Activated naive CD4-positive, alpha-beta T cell treated with anti-CD3 and anti-CD28 coated beads, Interleukin-2, amount 10 ng/mL, durations not matched to agents 7 days and 5 days (primary cell): Measurements from ENCODE around the gene TMEM38B.
"Not testable (repeated sequence)": the region's sequence is repeated elsewhere in the genome, so short reads cannot be mapped to it uniquely, and the experiment has no call there.

Experiments
- CTCF ChIA-PET: fragments of 350-600 bp; sonication (Branson Sonifier 250); formaldehyde crosslinking; loops from one replicate; lab custom pipeline; 2021; ENCODE audit warnings: antibody characterized with exemption; lab: Charles Lee
- DNase-seq: peaks from one replicate; pipeline ENCODE4 v3.0.0-alpha.2; 2020
- H3K27ac Mint-ChIP-seq: one replicate; pipeline ENCODE4 v1.8.0; 2021; ENCODE audit warnings: mild to moderate bottlenecking, moderate library complexity, mixed read lengths
- H3K27me3 Mint-ChIP-seq: one replicate; pipeline ENCODE4 v1.8.0; 2021; ENCODE audit warnings: mild to moderate bottlenecking, mixed read lengths
- H3K36me3 Mint-ChIP-seq: one replicate; pipeline ENCODE4 v1.8.0; 2021; ENCODE audit warnings: mixed read lengths
- H3K4me1 Mint-ChIP-seq: one replicate; pipeline ENCODE4 v1.8.0; 2021; ENCODE audit warnings: mixed read lengths
- H3K4me3 Mint-ChIP-seq: one replicate; pipeline ENCODE4 v1.8.0; 2021; ENCODE audit warnings: mild to moderate bottlenecking, moderate library complexity, mixed read lengths
- H3K9me3 Mint-ChIP-seq: one replicate; pipeline ENCODE4 v1.8.0; 2021; ENCODE audit warnings: mixed read lengths

Gene TMEM38B

DNA sequence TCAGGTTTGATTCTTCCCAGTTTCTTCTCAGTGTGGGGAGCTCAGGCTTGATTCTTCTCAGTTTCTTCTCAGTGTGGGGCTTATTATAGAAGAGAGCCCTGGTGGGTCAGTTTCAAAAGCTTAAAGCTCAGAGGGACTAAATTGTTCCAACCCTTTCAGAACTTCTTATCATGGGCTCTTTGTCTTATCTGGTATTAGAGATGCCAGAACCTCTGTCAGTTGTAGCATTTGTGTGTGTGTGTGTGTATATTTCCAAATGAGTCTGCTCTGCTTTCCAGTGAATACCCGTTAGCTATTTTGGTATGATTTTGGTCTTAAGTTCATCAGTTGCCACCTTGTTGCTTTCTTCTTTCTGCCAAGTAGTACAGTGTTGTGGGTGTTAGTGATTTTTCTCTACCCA lies 21.8 kb downstream of the TMEM38B start:
- H3K9me3 Mint-ChIP-seq = no peaks in the 10 kb centered on the region
- no peaks in the 10 kb centered on the region for H3K4me1 Mint-ChIP-seq
- no peaks in the 10 kb centered on the region for H3K27me3 Mint-ChIP-seq
- no peaks in the 10 kb centered on the region for H3K36me3 Mint-ChIP-seq
- no peak overlapping the region for H3K4me3 Mint-ChIP-seq
- no peak for DNase-seq
- no peak overlapping the region for H3K27ac Mint-ChIP-seq
- CTCF ChIA-PET = interaction anchor here (1.5 kb wide), 1 partner anchor 166 kb away, joined by 3 read pairs; no protein-coding TSS in a partner anchor

DNA sequence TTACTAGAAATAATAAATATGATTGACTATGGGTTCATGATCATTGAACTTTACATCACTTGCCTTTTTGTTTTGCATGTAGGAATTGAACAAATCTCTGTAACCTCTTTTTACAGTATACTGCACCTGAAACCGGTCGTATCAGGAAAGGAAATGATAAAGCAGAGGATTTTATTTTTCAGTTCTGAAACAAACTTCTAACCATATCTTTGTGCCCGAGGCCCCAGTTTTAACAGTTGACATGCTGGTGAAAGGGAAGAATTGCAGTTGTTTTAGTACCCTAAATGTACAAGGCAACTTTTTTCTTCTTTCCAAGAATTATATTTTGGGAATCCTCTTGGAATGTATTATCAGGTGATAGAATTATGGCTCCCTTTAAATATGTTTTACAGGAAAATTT lies 27.8 kb downstream of the TMEM38B start:
- Mint-ChIP-seq H3K27ac (no peak overlapping the region), H3K4me3 (no peak overlapping the region), H3K9me3 (no peaks in the 10 kb centered on the region), H3K4me1 (no peaks in the 10 kb centered on the region), H3K36me3 (no peaks in the 10 kb centered on the region), H3K27me3 (no peaks in the 10 kb centered on the region)
- CTCF ChIA-PET = no interaction called here
- no peak for DNase-seq

DNA sequence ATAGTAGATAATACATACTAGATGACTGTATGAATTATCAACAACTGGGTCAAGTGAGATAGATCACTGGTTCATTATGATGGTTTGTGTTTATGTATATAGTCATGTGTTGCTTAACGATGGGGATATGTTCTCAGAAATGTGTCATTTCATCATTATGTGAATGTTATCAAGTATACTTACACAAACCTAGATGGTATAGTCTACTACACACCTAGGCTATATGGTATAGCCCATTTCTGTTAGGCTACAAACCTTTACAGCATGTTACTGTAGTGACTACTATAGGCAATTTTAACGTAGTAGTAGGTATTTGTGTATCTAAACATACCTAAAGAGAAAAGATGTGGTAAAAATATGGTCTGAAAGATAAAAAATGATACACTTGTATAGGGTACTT lies 31.0 kb downstream of the TMEM38B start:
- DNase-seq = no peak
- CTCF ChIA-PET = no interaction called here
- H3K27ac Mint-ChIP-seq = no peak overlapping the region
- peaks cover 9% of the 10 kb centered on the region for H3K36me3 Mint-ChIP-seq
- no peaks in the 10 kb centered on the region for H3K4me1 Mint-ChIP-seq
- H3K27me3 Mint-ChIP-seq = no peaks in the 10 kb centered on the region
- H3K9me3 Mint-ChIP-seq = peaks cover 2% of the 10 kb centered on the region
- no peak overlapping the region for H3K4me3 Mint-ChIP-seq

DNA sequence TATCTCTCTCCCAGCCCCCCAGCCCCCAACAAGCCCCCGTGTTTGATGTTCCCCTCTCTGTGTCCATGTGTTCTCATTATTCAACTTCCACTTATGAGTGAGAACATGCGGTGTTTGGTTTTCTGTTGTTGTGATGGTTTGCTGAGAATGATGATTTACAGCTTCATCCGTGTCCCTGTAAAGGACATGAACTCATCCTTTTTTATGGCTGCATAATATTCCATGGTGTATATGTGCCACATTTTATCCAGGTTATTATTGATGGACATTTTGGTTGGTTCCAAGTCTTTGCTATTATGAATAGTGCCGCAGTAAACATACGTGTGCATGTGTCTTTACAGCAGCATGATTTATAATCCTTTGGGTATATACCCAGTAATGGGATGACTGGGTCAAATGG lies 33.9 kb downstream of the TMEM38B start:
- H3K9me3 Mint-ChIP-seq, DNase-seq, H3K27ac Mint-ChIP-seq, H3K4me3 Mint-ChIP-seq, CTCF ChIA-PET, H3K27me3 Mint-ChIP-seq, H3K4me1 Mint-ChIP-seq: not testable (repeated sequence)
- peaks cover 11% of the 10 kb centered on the region for H3K36me3 Mint-ChIP-seq

DNA sequence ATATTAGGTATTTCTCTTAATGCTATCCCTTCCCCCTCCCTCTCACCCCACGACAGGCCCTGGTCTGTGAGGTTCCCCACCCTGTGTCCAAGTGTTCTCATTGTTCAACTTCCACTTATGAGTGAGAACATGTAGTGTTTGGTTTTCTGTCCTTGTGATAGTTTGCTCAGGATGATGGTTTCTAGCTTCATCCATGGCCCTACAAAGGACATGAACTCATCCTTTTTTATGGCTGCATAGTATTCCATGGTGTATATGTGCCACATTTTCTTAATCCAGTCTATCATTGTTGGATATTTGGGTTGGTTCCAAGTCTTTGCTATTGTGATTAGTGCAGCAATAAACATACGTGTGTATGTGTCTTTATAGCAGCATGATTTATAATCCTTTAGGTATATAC lies 37.1 kb downstream of the TMEM38B start:
- H3K27me3 Mint-ChIP-seq, H3K4me1 Mint-ChIP-seq, H3K4me3 Mint-ChIP-seq, H3K27ac Mint-ChIP-seq, DNase-seq, CTCF ChIA-PET: not testable (repeated sequence)
- Mint-ChIP-seq H3K36me3 (peaks cover 25% of the 10 kb centered on the region), H3K9me3 (peaks cover 15% of the 10 kb centered on the region)

DNA sequence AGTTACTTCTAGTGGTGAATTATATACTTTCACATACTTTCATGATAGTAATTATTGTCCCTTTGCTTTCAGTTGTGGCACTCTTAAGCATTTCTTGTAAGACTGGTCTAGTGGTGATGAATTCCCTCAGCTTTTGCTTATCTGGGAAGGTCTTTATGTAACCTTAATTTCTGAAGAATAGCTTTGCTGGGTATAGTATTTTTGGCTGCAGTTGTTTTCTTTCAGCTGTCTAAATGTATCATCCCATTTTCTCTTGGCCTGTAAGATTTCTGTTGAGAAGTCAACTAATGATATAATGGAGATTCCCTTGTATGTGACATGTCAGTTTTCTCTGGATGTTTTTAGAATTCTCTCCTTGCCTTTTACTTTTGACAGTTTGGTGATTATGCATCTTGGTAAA lies 41.0 kb downstream of the TMEM38B start:
- Mint-ChIP-seq H3K4me1 (no peaks in the 10 kb centered on the region), H3K4me3 (no peak overlapping the region), H3K9me3 (peaks cover 15% of the 10 kb centered on the region), H3K27me3 (no peaks in the 10 kb centered on the region), H3K27ac (no peak overlapping the region), H3K36me3 (peaks cover 17% of the 10 kb centered on the region)
- no peak for DNase-seq
- CTCF ChIA-PET = no interaction called here

DNA sequence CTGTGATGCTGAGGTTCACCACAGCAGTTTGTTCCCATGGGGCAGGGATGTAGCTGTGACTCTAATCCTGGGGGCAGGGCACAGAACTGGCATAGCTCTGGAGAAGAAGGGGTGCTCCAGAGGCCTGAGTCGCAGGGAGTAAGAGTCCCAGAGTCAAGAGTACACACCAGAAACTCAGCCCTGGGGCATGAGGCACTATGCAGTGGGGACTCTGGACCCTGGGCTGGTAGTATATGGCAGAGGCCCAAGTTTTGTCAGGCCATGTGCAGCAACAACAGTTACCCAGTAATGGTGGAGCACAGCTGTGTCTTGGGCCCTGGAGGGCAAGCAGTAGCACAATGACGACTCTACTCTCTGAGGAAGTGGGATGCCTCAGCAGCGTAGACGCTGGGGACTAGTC lies 42.9 kb downstream of the TMEM38B start:
- H3K27ac Mint-ChIP-seq = no peak overlapping the region
- H3K36me3 Mint-ChIP-seq = peaks cover 15% of the 10 kb centered on the region
- H3K9me3 Mint-ChIP-seq = peaks cover 15% of the 10 kb centered on the region
- no peaks in the 10 kb centered on the region for H3K4me1 Mint-ChIP-seq
- CTCF ChIA-PET = interaction anchor here (1.6 kb wide), 1 partner anchor 19 kb away, joined by 3 read pairs; no protein-coding TSS in a partner anchor
- no peak for DNase-seq
- no peaks in the 10 kb centered on the region for H3K27me3 Mint-ChIP-seq
- H3K4me3 Mint-ChIP-seq = no peak overlapping the region

DNA sequence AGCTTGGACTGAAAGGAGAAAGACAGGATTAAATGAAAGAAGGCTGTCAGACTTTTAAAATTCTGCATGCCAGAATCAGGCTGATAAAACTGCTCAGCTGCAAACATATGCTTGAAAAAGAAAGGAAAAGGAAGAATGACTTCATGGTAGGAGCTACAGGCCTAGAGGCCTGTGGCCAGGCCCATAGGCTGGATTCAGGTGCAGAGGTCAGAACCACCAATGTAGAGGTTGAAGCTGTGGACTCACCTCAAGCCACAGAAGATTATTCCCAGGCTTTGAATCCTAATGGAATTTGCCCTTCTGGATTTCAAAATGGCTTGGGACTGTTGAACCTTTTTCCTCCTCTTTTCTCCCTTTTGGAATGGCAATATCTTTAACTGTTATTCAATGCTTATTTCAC lies 47.7 kb downstream of the TMEM38B start:
- H3K36me3 Mint-ChIP-seq = no peaks in the 10 kb centered on the region
- CTCF ChIA-PET = no interaction called here
- H3K4me3 Mint-ChIP-seq = no peak overlapping the region
- H3K9me3 Mint-ChIP-seq = no peaks in the 10 kb centered on the region
- no peak overlapping the region for H3K27ac Mint-ChIP-seq
- no peak for DNase-seq
- no peaks in the 10 kb centered on the region for H3K27me3 Mint-ChIP-seq
- no peaks in the 10 kb centered on the region for H3K4me1 Mint-ChIP-seq

DNA sequence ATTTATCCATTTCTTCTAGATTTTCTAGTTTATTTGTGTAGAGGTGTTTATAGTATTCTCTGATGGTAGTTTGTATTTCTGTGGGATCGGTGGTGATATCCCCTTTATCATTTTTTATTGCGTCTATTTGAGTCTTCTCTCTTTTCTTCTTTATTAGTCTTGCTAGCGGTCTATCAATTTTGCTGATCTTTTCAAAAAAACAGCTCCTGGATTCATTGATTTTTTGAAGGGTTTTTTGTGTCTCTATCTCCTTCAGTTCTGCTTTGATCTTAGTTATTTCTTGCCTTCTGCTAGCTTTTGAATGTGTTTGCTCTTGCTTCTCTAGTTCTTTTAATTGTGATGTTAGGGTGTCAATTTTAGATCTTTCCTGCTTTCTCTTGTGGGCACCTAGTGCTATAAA lies 53.0 kb downstream of the TMEM38B start:
- H3K4me3 Mint-ChIP-seq, DNase-seq, H3K27me3 Mint-ChIP-seq, H3K27ac Mint-ChIP-seq, CTCF ChIA-PET, H3K4me1 Mint-ChIP-seq, H3K9me3 Mint-ChIP-seq, H3K36me3 Mint-ChIP-seq: not testable (repeated sequence)

DNA sequence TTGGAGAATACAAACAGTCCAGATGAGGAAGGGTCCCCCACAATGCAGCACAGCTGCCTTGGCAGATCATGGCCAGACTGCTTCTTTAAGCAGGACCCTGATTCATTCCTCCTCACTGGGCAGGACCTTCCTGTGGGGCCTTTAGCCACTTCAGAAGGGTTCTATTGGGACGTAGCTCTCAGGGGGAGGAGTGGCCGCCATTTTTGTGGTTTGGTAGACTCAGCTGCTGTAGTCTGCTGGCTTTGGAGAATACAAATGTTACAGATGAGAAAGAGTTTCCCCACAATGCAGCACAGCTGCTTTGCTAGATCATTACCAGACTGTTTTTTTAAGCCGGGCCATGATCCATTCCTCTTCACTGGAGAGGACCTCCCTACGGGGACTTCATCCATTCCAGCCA lies 57.4 kb downstream of the TMEM38B start:
- Mint-ChIP-seq H3K27me3 (no peaks in the 10 kb centered on the region), H3K4me3 (no peak overlapping the region), H3K36me3 (peaks cover 10% of the 10 kb centered on the region), H3K9me3 (peaks cover 28% of the 10 kb centered on the region), H3K27ac (no peak overlapping the region), H3K4me1 (no peaks in the 10 kb centered on the region)
- DNase-seq = no peak
- CTCF ChIA-PET = no interaction called here

DNA sequence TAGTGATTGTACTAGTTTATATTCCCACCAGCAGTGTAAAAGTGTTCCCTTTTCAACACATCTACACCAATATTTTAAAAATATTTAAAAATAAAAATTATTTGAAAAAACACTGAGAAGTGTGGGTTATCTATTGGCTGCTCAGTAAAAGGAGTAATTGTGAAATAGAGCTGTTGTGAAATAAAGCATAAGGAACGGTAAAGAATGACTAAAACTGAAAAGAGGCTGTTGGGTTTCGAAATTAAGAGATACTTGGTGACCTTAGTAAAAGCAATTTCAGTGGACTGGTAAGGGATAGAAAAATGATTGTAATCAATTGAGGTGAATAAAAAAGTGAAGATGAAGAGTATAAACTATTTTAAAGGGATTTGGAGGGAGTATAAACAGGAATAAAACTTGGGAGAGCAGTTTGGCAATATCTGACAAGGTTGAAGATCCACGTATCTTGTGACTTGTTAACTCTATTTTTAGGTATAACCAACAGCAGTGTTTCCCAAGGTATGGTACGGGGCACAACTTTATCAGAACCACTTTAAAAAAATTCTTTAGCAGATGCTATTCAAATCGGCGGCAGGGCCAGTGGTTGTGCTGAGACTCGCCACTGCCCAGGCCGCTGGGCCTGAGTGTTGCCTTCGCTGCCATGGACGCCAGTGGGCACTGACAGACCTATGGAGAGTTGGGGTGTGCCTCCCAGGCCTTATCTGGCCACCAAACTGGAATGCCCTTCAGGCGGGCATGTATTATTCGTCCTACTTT lies 63.3 kb downstream of the TMEM38B start:
- Mint-ChIP-seq H3K4me3 (no peak overlapping the region), H3K9me3 (peaks cover 22% of the 10 kb centered on the region), H3K36me3 (peaks cover 3% of the 10 kb centered on the region), H3K27me3 (no peaks in the 10 kb centered on the region), H3K27ac (no peak overlapping the region), H3K4me1 (no peaks in the 10 kb centered on the region)
- DNase-seq = no peak
- CTCF ChIA-PET = no interaction called here

DNA sequence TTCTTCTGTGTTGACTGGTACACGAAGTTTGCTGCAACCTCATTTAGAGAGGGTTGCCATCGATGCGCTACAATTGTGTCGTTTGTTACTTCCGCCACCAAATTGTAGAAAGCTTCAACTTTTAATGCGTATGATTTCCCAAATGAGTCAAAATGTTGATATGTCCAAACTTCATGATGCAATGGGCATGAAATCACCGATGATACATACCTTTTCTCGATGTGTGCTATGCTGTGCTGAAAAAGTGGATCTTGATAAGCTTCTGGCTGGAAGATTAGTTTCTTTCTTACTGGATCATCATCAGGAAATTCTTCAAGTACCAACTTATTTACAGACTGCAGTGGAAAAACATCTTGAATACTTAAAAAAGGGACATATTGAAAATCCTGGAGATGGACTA lies 65.7 kb downstream of the TMEM38B start:
- Mint-ChIP-seq H3K4me3 (no peak overlapping the region), H3K36me3 (no peaks in the 10 kb centered on the region), H3K27ac (no peak overlapping the region), H3K9me3 (peaks cover 4% of the 10 kb centered on the region), H3K27me3 (no peaks in the 10 kb centered on the region), H3K4me1 (no peaks in the 10 kb centered on the region)
- no peak for DNase-seq
- CTCF ChIA-PET = no interaction called here

DNA sequence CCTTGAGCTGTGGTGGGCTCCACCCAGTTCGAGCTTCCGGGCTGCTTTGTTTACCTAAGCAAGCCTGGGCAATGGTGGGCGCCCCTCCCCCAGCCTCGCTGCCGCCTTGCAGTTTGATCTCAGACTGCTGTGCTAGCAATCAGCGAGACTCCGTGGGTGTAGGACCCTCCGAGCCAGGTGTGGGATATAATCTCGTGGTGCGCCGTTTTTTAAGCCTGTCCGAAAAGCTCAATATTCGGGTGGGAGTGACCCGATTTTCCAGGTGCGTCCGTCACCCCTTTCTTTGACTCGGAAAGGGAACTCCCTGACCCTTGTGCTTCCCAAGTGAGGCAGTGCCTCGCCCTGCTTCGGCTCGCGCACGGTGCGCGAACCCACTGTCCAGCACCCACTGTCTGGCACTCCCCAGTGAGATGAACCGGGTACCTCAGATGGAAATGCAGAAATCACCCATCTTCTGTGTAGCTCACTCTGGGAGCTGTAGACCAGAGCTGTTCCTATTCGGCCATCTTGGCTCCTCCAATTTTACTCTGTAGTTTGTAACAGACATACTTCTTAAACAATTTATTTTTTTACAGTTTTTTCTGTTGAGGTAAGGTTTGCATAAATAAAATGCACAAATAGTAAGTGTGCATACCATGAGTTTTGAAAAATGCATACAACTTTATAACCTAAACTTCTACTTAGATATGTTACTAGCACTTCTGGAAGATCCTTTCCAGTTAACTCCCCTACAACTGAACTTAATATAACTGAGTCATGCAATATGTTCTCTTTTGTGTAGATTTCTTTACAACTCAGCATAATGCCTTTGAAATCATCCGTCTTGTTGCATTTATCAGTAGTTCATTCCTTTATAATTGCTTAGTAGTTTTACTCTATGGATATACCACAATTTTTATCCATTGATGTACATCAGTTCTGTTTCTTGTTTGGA lies 88.5 kb downstream of the TMEM38B start:
- H3K4me1 Mint-ChIP-seq, H3K9me3 Mint-ChIP-seq, CTCF ChIA-PET, H3K27ac Mint-ChIP-seq, DNase-seq, H3K27me3 Mint-ChIP-seq, H3K4me3 Mint-ChIP-seq, H3K36me3 Mint-ChIP-seq: not testable (repeated sequence)

DNA sequence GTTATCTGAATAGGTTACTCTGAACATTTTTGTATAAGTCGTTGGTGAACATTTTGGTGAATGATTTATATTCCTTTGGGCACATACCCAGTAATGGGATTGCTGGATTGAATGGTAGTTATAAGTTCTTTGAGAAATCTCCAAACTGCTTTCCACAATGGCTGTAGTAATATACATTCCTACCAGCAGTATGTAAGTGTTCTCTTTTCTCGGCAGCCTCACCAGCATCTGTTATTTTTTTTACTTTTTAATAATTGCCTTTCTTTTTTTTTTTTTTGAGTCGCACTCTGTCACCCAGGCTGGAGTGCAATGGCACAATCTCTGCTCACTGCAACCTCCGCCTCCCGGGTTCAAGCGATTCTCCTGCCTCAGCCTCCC lies 89.1 kb downstream of the TMEM38B start:
- DNase-seq, H3K4me1 Mint-ChIP-seq, H3K4me3 Mint-ChIP-seq, CTCF ChIA-PET, H3K27ac Mint-ChIP-seq, H3K36me3 Mint-ChIP-seq, H3K27me3 Mint-ChIP-seq: not testable (repeated sequence)
- H3K9me3 Mint-ChIP-seq = peaks cover 12% of the 10 kb centered on the region

DNA sequence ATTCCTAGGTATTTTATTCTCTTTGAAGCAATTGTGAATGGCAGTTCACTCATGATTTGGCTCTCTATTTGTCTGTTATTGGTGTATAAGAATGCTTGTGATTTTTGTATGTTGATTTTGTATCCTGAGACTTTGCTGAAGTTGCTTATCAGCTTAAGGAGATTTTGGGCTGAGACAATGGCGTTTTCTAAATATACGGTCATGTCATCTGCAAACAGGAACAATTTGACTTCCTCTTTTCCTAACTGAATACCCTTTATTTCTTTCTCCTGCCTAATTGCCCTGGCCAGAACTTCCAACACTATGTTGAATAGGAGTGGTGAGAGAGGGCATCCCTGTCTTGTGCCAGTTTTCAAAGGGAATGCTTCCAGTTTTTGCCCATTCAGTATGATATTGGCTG lies 92.5 kb downstream of the TMEM38B start:
- peaks cover 14% of the 10 kb centered on the region for H3K9me3 Mint-ChIP-seq

More for the DNA sequence above, 92.5 kb downstream of the TMEM38B start:
- H3K4me1 Mint-ChIP-seq, CTCF ChIA-PET, H3K27me3 Mint-ChIP-seq, DNase-seq, H3K27ac Mint-ChIP-seq, H3K36me3 Mint-ChIP-seq, H3K4me3 Mint-ChIP-seq: not testable (repeated sequence)
